ENCODE data around the gene MED12L.

Gene MED12L

DNA sequence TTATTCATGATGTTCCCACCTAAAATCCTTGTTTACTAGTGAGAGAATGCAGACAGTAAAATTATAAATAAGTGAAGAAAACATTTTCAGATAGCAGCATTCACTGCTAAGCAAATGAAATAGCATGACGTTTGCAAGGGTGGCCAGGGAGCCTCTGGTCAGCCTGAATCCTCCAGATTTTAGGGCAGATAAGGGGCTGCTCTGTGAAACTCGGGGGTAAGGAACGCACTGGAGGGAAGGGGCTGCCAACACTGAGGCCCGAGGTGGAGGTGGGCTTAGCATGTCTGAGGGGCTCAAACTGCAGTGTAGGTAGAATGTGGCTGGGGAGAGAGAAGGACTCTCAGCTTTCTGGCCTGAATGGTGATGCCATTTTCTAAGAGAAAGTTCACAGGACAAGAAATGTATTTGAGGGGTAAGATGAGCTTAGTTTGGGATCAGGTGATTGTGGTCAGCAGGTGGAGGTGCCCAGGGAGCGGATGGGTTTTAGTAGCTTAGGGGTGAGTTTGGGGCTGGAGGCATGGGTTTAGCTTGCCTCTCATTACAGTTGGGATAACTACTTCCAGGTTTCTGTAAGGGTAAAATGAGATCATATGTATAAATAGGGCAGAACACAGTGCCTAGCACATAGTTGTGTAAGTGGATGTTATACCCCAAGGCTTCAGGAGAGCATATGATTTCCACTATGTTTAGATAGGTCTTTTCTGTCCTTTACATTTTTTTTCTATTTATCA, 97.0 kb downstream of the MED12L start:
- no peak for DNase-seq

DNA sequence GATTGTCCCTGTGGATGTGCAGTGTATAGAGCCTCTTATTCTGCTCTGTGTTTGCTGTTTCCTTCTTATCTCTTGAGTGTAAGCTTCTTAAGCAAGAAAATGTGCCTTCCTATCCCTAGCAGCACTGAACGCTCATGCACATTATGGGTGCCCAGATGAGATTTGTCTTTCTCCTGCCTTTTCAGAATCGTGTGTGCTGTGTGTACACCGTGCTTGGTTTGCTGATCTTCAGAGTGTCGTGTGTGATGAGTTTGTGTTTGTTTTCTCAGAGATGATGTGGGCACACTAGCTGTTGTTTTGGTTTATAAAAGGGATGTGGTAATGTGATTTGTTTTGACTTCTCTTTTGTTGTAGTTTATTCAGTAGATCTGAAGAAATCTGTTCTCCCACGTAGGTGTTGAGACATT, 97.8 kb downstream of the MED12L start:
- DNase-seq = no peak

DNA sequence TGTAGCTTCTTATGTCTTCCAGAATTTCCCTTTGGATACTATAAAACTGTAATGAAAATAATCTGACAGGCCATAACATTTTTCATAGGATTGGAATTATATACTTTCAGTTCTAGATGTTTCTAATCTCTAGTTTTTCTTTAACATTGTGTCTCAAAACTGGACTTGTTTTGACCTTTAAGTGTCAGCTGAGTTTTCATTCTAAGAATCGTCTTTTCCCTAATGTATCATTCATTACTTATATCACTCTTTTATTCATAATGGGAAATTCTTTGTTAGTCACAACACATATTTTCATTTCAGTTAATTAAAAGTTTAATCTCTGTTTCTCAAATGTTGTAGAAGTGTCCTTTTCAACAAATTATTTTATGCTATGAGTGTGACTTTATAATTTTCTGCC, 105.6 kb downstream of the MED12L start:
- no peak for DNase-seq

DNA sequence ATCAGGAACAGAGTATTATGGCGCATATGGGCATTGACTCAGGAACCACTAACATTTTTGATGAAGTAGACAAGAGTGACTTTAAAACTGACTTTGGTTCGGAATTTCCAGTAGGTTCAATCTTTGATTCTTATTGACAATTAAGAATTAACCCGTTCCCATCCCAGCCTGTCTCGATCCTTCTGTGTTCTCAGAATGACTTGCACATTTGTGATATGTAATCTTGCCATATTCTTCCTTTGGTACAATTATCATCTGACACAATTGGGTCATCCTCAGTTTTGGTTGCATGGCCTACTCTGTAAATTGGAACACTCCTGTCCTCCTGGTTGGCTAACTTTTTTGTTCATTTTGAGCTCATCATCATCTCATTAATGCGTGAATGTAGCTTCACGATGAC, 107.1 kb downstream of the MED12L start:
- DNase-seq = no peak

DNA sequence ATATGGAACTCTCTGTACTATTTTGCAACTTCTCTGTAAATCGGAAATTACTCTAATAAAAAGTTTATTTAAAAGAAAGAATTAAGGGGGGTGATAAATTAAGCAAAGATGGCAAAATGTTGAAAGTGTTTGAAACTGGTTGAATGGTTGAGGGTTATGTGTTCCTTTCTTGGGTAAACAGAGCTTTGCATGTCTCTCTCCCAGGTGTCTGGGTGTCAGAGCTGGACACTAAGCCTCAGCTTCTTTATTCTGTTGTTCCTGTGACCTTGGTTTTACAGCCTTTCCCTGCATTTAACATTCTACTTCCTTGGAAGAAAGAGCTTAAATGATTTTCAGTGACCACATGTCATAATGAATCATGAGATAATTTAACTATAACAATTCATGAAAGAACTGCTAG, 110.4 kb downstream of the MED12L start:
- DNase-seq = no peak

DNA sequence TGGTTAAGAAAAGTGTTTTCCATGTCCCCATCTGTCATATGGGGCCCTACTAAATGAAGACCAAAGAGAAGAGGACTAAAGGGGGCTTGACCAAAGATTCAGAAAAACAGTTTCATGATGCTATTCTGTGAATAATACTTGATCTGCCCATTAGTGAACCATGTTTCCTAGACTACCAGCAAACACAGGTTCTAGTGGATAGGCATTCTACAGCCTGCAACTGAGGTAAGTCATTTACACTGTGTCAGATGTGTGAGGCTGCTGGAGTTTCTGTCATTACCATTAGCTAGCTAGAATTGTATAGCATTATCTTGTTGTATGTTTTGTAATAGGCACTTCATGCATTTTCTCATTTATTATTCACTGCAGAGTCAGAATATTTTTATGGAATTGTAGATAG, 111.0 kb downstream of the MED12L start:
- no peak for DNase-seq

DNA sequence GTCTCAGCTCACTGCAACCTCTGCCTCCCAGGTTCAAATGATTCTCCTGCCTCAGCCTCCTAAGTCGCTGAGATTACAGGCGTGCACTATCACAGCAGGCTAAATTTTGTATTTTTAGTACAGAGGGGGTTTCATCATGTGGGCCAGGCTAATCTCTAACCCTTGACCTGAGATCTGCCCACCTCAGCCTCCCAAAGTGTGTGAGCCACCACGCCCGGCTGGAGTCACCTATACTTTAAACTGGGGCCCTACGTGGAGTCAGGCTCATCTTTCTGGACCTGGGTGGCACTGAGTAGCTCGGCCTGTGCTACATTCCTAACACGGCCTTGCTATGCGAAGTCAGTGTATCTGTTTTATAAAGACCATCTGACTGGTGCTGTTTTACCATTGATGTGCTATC, 111.8 kb downstream of the MED12L start:
- DNase-seq = no peak

DNA sequence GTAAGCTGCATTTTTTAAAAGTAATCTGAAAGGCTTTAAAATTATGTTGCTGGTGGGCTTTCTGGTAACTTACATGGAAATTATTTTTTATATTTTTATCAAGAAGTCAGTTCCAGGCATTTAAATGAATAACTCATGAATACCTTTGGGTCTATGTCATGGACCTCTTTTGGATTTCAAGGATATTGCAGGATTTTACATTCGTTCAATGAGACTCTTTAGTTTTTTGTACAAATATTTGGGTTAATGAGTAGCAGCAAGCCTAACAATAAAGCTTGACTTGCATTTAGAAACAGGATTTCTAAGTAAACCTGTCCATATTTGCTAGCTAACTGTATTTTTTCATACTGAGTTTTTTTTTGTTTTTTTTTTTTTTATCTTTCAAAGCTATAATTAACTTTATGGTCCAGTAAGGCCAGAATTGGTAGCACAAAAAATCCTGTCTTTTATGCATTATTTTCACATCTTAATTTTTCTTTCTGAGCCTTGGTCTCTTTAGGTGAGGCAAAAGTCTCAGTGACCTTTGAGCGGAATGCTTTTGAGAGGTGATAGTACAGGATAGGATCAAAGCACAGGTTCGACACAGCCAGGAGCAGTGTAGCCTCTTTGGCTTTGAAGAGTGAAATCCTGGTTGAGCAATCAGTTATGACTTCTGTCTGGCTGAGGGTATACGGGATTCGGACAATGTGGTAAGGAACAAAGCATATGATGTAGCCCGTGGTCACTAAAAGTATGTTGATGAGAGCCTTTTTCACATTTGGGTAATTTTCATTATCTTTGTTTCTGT, 112.7 kb downstream of the MED12L start:
- DNase-seq = no peak

DNA sequence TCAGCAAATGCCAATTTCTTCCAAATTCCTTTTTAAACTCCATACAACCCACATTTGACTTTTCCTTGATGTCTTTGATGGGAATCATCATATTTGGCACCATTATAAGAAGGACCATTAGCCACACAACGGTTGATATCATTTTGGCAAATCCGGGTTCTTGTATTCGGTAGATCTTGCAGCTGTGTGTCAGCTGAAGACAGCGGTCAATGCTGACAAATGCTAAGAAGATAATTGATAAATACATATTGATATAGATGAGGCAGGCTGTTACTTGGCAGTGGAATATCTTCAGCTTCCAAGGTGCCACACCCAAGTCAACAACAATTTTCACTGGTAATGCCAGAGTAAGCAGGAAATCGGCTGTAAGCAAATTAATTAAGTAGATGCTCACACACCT, 113.4 kb downstream of the MED12L start:
- DNase-seq = no peak

DNA sequence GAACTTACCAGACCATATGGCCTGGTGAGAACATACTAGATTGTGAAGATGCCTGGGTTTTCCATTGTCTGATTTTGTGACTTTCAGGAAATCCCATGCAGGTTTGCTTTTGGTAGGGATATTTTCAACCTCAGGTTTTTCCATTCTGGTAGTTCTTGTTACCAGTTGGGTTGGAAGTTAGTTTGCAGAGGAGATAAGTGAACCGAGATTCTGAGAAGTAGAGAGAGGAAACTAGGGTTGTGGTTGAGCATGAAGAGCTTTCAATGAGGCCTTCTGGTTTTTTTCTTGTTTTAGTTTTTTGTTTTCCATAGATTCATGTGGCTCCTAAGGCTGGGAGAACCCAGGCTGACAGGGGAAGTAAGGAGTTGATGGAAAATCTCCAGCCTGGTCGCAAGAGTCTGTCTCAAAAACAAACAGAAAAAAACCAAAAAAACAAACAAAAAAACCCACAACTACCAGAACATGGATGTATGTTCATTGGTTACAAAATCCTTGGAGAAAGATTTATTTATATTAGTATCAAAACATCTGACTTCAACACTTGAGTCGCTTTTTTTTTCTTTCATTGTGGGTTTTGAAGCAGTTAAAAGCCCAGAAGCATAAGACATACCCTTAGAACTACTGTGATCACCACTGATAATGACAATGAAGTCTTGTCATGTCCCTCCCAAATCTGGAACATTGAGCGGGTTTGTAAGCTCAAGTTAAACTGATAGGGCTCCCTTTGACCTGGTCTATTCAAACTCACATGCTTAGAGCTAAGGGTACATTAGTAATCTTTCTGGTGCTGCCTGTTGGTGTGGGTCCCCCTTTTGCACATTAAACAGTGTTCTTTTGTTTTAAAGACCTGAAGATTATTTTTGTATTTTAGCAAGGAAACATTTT, 114.3 kb downstream of the MED12L start:
- no peak for DNase-seq

DNA sequence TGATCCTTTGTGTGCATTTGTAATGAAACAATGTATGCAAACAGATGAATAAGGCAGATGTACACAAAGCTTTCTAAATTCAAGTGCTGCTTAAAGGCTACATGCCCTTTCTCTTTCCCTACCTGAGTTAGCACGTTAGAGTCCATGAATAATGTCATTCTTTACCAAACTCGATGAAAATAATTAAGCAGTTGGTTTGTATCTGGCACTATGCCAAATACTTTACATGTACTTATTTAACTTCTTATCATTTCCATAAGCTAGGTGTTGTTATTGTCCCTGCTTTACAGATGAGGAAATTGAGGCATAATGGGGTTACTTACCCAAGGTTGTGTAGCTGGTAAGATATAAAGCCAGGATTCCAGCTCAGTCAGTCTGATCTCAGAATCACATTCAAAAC, 115.1 kb downstream of the MED12L start:
- DNase-seq = no peak

DNA sequence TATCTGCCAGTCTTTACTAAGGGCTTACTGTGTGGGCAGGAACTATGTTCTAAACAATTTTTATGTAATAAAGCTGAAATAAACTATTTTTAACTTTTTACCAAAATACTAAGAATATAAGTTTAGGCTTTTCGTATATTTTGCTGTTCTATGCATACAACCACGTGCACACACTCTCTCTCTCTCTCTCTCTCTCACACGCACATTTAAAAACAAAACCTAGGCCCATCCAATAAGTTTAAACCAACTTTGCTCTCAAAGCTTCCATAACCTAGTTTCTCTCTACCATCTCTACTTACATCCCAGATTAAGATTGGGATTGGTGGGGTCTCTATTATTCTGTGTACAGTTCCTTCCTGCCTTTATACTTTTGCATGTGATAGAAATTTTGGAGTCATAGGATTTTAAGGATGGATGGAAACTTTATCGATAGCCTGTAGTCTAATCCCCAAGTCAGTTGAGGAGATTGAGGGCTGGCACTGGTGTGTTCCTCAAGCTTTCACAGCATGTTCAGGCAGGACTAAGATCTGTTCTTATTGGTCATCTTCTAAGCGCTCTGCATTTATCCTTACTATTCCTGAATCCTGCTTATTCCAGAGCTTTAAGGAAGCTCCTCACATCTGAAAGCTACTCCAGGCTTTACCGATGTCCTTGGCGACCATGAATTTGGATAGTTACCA, 115.7 kb downstream of the MED12L start:
- DNase-seq = no peak

DNA sequence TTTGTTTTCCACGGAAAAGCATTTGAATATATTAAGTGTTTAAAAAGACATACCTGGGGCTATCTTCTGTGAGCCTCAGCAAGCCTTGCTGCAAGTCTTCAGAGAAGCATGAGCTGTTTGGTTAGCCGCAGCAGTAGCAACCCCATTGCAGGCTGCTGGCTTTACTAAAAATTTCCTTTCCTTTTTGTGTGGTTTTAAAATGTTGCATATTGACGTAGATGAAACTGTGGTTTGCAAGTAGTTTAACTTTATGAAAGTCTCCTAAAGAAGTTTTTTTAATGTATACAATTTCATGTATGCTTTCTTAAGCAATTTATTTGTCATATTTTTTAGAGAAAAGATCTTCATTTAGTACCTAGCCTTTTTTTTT, 117.6 kb downstream of the MED12L start, which contains the start of gene GPR171:
GPR171 (minus strand) TSS at position 166 of the 370 bp plus-strand sequence. CDS start 3,830 bp downstream, outside the sequence.
- DNase-seq = no peak

DNA sequence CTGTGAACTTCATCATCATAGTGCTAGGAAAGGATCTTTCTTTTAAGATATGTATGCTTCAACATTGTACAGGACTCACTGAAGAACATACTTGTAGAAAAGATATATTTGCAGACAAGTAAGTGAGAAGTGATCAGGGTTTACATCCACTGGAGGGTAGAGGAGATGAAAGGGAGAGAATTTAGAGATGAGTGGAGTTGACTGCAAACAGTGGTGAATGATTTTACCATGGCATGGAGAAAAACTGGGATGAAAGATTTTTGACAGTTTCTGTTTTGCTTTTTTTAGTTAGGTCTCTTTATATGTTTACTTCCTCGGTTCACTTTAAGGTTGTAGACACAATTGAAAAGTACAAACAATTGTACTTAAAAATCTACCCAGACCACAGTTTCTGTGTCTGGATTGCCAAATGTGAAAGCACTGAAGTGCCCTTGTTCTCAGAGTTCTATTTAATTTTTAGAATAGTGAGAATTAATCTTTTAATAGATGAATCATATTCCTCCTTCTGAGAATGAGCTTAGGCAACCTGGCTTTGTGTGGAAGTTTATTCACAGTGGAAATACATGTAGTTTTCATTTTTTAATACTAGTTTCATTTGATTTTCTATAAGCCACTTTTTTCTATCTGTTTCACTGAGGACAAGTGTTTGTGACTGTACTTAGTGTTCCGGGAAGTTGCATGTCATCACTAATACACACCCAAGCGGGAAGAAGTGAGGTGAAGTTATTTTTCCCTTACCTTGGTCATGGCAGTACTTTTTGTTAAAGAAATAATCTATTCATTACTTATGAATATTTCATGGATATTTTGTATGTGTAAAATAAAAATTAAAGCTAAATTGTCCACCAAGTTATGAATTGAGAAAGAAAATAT, 119.3 kb downstream of the MED12L start:
- DNase-seq = no peak

DNA sequence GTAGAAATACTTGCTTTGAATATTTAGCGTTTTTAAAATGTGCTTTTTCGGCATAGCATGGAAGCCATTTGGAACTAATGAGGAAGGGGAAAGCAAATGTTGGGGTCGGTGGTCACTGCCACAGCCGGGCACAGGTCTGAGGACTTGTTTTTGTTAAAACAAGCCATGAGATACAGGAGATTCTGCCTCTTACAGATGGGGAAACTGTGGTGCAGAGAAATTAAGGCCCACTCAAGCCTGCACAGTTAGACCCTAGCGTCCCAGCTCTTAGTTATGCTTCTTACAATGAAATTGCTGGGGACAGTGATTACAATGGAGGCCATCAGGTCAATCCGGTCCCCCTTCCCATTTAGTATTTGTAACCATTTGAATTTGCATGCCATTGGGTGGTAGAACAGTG, 120.0 kb downstream of the MED12L start:
- DNase-seq = no peak

DNA sequence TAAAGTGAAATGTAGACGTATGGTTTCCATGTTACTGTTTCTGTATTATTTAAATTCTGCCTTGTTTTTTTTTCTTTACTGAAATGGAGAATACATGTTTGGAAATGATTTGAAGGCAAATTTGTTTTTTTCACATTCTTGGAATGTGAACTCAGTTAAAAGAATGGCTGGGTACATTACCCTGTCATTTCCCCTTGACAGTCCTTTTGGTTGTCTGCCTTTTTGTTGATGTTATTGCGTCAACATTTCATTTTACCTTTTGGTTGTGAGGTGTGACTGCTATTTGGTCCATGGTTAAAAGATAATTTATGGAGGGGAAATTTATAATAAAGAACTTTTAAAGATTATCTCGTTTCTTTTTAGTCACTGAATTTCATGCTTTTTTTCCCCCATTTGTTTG, 120.7 kb downstream of the MED12L start:
- DNase-seq = no peak

DNA sequence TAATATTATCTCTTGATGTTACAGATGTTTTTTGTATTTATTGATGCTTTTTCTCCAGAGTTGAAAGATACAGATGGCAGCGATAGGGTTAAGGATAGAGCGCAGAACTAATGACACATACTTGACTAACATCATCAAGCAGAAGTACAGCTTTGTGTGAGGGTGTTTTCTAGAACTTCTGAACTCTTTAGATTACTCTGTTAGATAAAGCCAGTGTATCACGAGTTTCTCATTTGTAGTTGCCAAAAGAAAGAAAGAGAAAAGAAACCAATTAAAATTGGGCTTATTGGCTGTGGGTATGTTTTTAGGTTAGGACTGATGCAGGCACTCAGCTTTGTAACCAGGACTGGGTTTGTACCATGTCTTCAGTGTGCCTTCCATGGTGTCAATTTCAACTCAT, 124.2 kb downstream of the MED12L start:
- no peak for DNase-seq

DNA sequence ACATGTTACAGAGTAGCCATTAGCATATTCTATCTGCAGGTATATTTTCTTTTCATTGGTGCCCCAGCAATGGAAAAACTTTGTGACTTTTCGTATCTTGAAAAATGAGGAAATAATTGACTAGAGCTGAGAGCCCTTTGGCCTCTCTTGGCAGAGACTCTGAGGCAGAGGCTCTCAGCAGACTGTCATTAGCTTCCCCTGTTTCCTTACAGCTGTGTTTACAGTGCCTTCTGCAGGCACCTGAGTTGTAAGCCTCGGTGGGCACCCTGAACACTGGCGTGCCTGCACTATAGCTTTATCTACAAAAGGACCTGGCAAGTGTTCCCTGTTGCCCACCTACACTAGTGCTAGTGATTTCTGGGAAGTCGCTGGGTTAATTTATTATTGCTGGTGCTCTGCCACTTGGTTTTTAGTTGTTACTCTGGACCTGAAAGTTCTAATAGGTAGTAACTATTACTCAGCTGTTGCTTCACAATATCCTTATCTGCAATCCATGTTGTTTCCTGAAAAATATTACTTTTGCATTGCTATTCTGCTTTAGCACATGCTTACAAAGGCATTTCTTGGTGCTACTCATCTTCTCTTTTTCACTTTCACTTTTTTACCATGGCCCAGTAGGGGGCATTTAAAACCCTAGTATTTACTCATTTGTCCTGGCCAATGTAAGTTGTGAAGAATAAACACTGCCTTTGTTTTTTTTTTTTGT, 125.4 kb downstream of the MED12L start:
- DNase-seq = no peak

DNA sequence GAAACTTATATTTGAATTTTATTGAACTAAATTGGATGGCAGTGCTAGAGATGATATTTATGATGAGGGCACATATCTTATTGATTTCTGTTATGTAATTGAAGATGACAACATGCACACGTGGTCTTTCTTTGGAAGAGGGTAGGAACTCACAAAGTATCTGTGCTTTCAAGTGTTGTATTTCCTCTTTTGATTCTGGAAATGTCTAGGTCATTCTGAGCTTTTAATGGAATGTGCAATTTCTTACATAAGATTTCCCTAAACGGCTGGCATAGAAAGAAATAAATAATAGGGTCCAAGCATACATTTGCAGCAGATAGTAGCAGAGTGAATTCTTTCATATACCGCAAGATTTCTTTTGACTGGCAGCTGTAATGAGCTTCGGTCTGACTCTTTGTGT, 127.7 kb downstream of the MED12L start:
- DNase-seq = no peak

DNA sequence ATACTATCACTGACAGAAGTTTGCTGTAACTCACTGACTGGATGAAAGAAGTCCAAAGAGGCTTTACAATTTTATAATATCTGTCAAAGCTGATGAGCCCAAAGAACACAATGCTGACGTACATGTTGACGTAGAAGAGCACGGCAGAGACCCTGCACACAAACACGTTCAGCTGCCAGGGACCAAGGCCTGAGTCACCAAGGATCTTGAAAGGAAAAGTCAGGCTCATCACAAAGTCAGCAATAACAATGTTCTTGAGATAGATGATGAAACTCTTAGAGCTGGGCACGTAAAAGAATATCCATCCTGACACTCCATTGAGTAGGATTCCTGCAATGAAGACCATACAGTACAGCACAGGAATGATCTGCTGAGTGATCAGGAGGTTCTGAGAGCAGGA, 128.4 kb downstream of the MED12L start:
- DNase-seq = no peak

DNA sequence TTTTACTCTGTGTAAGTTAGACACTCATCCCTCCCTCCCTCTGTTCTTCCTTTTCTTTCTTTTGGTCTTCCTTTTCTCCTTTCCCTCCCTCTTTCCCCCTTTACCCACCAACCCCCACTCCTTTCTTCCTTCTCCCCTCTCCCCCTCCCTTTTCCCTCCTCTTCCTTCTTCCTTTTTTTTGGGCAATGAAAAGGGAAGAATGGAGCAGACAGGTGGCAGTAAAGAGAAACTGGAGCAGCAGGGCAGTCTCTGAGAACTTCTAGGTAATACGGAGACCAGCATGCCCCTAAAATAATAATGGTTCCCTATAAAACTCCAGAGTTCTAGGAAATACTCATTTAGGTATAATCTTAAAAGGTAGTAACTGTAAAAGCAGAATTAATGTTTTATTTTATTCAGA, 129.0 kb downstream of the MED12L start:
- no peak for DNase-seq

Data from islet precursor cell (in vitro differentiated cells).